ENCODE measurements around the gene PRPF38B. TPM values are rescaled to one million over a fixed set of nuclear protein-coding genes. Genes with fewer than 3 reads are reported as not detected.

Gene PRPF38B
- total and polyA plus RNA-seq, 2 of the 8 experiments (the other 6 are each of a cell fraction or from before 2014, with no cell fraction given): 16.6 to 50.6 TPM

DNA sequence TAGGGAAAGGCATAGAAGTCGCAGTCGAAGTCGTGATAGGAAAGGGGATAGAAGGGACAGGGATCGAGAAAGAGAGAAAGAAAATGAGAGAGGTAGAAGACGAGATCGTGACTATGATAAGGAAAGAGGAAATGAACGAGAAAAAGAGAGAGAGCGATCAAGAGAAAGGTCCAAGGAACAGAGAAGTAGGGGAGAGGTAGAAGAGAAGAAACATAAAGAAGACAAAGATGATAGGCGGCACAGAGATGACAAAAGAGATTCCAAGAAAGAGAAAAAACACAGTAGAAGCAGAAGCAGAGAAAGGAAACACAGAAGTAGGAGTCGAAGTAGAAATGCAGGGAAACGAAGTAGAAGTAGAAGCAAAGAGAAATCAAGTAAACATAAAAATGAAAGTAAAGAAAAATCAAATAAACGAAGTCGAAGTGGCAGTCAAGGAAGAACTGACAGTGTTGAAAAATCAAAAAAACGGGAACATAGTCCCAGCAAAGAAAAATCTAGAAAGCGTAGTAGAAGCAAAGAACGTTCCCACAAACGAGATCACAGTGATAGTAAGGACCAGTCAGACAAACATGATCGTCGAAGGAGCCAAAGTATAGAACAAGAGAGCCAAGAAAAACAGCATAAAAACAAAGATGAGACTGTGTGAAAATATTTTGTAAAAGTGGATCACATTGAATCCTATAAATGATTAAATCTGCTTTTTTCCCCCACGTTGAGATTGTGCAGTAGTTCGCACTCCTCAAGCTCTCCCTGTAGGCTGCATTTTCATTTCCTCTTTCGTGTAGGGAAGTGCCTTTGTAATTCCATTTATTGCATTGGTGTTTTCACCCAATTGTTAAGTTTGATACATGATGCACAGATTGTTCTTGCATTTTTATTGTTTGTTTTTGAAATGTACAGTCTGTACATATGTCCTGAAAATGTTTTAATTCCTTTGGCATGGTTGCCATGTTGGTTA lies 7.5 kb downstream of the PRPF38B start:
- H3K4ac ChIP-seq (replicated peaks; ENCODE audit: insufficient read length, low read depth, low read length): no peak overlapping the region
- H4K91ac ChIP-seq (replicated peaks; ENCODE audit: insufficient read length, low read length): no peak overlapping the region
- no peak for DNase-seq (ENCODE audit: low read depth in 1 of 2, low spot score in 2 of 2)
- H3K9ac ChIP-seq (replicated peaks in 1 of 4; ENCODE audit: extremely low read depth in 1 of 4, low read depth in 3 of 4, low read length in 3 of 4): no peak overlapping the region
- H2BK12ac ChIP-seq (ENCODE audit: low read depth, low read length): no peak overlapping the region
- no peaks in the 10 kb centered on the region for H3K23me2 ChIP-seq (ENCODE audit: low read depth, low read length)
- H3K79me1 ChIP-seq (ENCODE audit: low read depth, low read length): no peaks in the 10 kb centered on the region; the same call in 1 of the 2 replicates
- H3K9me3 ChIP-seq (ENCODE audit: insufficient read depth in 2 of 2, low read depth in 1 of 2, low read length in 1 of 2): no peaks in the 10 kb centered on the region
- 89 to 100% methylated on average over 6 to 22 of the region's 22 CpGs for whole genome bisulfite sequencing, 2 experiments (ENCODE audit: extremely low coverage in 1 of 2, insufficient coverage in 1 of 2, insufficient read length in 1 of 2, insufficient replicate concordance in 2 of 2, low coverage in 1 of 2, low lambda C conversion rate in 2 of 2, missing lambda C conversion rate in 1 of 2)
- H3K79me2 ChIP-seq (ENCODE audit: control insufficient read depth in 1 of 2, insufficient read depth in 2 of 2, low read length in 2 of 2): peaks cover 0 to 31% of the 10 kb centered on the region in 2 experiments; a peak in 2 of 4 replicates
- peaks cover 17 to 67% (median 49%) of the 10 kb centered on the region in 4 experiments for H3K36me3 ChIP-seq (ENCODE audit: control insufficient read depth in 2 of 4, insufficient read depth in 4 of 4, low read length in 3 of 4)
- CTCF ChIA-PET (ENCODE audit: partially characterized antibody): no interaction called here
- peaks cover 2 to 4% of the 10 kb centered on the region in 2 experiments for H4K20me1 ChIP-seq (replicated peaks in 1 of 2; ENCODE audit: control insufficient read depth in 1 of 2, insufficient read depth in 2 of 2, low read length in 2 of 2)
- no peak overlapping the region for H2BK120ac ChIP-seq (replicated peaks; ENCODE audit: low read depth, low read length)
- no peak overlapping the region for H2BK5ac ChIP-seq (ENCODE audit: low read depth, low read length)
- no peak for FAIRE-seq
- H3K23ac ChIP-seq (ENCODE audit: insufficient read length): no peak overlapping the region
- no peak overlapping the region for H3K14ac ChIP-seq (ENCODE audit: insufficient read length)
- no peak overlapping the region for H3K18ac ChIP-seq (ENCODE audit: extremely low read depth, low read length)
- H4K5ac ChIP-seq (ENCODE audit: insufficient read length, low read depth, low read length): no peak overlapping the region
- no peaks in the 10 kb centered on the region for H3K27me3 ChIP-seq (replicated peaks in 1 of 4; ENCODE audit: control insufficient read depth in 3 of 4, extremely low read depth in 1 of 4, insufficient read depth in 3 of 4, low read length in 3 of 4)
- no peak overlapping the region for H3K27ac ChIP-seq (ENCODE audit: low read depth, low read length)
- peaks cover 0 to 2% (median 0%) of the 10 kb centered on the region in 4 experiments; a peak in 1 of 7 replicates for H3K4me1 ChIP-seq (replicated peaks in 1 of 4; ENCODE audit: control insufficient read depth in 3 of 4, insufficient read depth in 4 of 4, low read length in 3 of 4)
- no peak overlapping the region for H2AFZ ChIP-seq (ENCODE audit: low read length)
- POLR2A ChIA-PET (ENCODE audit: partially characterized antibody): interaction anchor here (0.6 kb wide), 1 partner anchor 49 kb away, joined by 3 read pairs; no protein-coding TSS in a partner anchor
- H2BK15ac ChIP-seq (ENCODE audit: low read length): no peak overlapping the region
- no peak overlapping the region for H2AK5ac ChIP-seq (ENCODE audit: low read depth, low read length)
- no peak overlapping the region for H2BK20ac ChIP-seq (ENCODE audit: low read length)
- H3K4me3 ChIP-seq (ENCODE audit: extremely low read depth in 1 of 4, insufficient read depth in 2 of 4, low read depth in 3 of 4, low read length in 4 of 4): no peak overlapping the region
- no peak overlapping the region for H4K8ac ChIP-seq (ENCODE audit: extremely low read depth, insufficient read depth, low read length)
- no peak overlapping the region for H3K56ac ChIP-seq (replicated peaks; ENCODE audit: insufficient read length, low read depth, low read length)
- no peak overlapping the region for H3K4me2 ChIP-seq (ENCODE audit: insufficient read depth in 1 of 2, low read depth in 2 of 2, low read length in 2 of 2)
- TF ChIP-seq CEBPB (IDR thresholded peaks at IDR 0.05; ENCODE audit: low read depth, low read length): no peak
- no peak for TF ChIP-seq NANOG (IDR thresholded peaks at IDR 0.05; ENCODE audit: insufficient read depth, low read depth, low read length, poor library complexity, severe bottlenecking)
- TF ChIP-seq, protein P1, sequence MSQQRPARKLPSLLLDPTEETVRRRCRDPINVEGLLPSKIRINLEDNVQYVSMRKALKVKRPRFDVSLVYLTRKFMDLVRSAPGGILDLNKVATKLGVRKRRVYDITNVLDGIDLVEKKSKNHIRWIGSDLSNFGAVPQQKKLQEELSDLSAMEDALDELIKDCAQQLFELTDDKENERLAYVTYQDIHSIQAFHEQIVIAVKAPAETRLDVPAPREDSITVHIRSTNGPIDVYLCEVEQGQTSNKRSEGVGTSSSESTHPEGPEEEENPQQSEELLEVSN (IDR thresholded peaks at IDR 0.05): no peak
- peak in 1 of 2 experiments; percentile 31; a peak in 1 of 3 replicates for TF ChIP-seq POLR2A (IDR thresholded peaks at IDR 0.05; ENCODE audit: control extremely low read depth in 1 of 2, low read depth in 2 of 2, low read length in 2 of 2)
- TF ChIP-seq JUN (IDR thresholded peaks at IDR 0.05; ENCODE audit: low read depth, low read length): no peak
- TF ChIP-seq NRF1 (IDR thresholded peaks at IDR 0.05; ENCODE audit: low read depth, low read length): no peak
- no peak for TF ChIP-seq TEAD4 (IDR thresholded peaks at IDR 0.05; ENCODE audit: low read depth, low read length)

Measured in H1 (cell line).